Adrenal gland (tissue), 12 donors: ENCODE data around the gene SCNN1B. TPM values are rescaled to one million over a fixed set of nuclear protein-coding genes. Genes with fewer than 3 reads are reported as not detected.

Experiments
- DNase-seq, 7 donors: peaks; one replicate each; pipeline ENCODE4 v3.0.0-alpha.2; 2019 to 2020
- H3K27ac ChIP-seq, 5 donors: fragments of 200-600 bp; sonication (generic) in 4 of 5; 1 replicate in 3 of 5; 2 replicates in 2 of 5; pipeline versions ENCODE4 v1.5.1 to v1.8.0; 2016 to 2020; ENCODE audit warnings: mild to moderate bottlenecking in 1 of 5
- H3K27me3 ChIP-seq: fragments of 200-600 bp; 2 replicates; pipeline ENCODE4 v1.8.0; 2021
- H3K36me3 ChIP-seq, 2 donors: fragments of 200-600 bp; replicated peaks in 1 of 2; 1 replicate in 1 of 2; 2 replicates in 1 of 2; pipeline versions ENCODE4 v1.5.1 to v1.8.0; 2018 to 2022
- H3K4me1 ChIP-seq, 2 donors: fragments of 200-600 bp; replicated peaks in 1 of 2; 1 replicate in 1 of 2; 2 replicates in 1 of 2; pipeline versions ENCODE4 v1.5.1 to v1.8.0; 2018 to 2021
- H3K4me3 ChIP-seq, 4 donors: fragments of 200-600 bp; sonication (generic) in 3 of 4; one replicate each; pipeline ENCODE4 v1.5.1; 2016 to 2018
- H3K9me3 ChIP-seq, 3 donors: fragments of 200-600 bp; sonication (generic) in 1 of 3; replicated peaks in 1 of 3; 1 replicate in 2 of 3; 2 replicates in 1 of 3; pipeline versions ENCODE4 v1.5.1 to v1.8.0; 2016 to 2021
- POLR2A ChIP-seq, 2 donors: fragments of 450-650 bp; IDR thresholded peaks; one replicate each; pipeline ENCODE4 v1.6.1; 2017; ENCODE audit warnings: antibody characterized with exemption in 2 of 2, mild to moderate bottlenecking in 2 of 2, moderate library complexity in 1 of 2
- WGBS, 4 donors: extraction: QIAGEN DNeasy Blood & Tissue Kit in 2 of 4; methylation state at CpG; one replicate each; pipeline versions ENCODE4 v1.1.5 to v1.1.7; 2013 to 2017; 5-methylcytosine and 5-hydroxymethylcytosine counted together
- intact Hi-C, 2 donors: fragments of 100-400 bp; cut with DNase I; formaldehyde crosslinking; loops; one replicate each; pipeline versions ENCODE4 v1.14.1 to v1.15.0; 2022 to 2023
- polyA plus RNA-seq, 3 donors: library from polyadenylated mRNA; stranded (reverse); fragments of 200-250 nt in 2 of 3; fragments of 350-450 nt in 1 of 3; fragmentation: Illumina TruSeq in 1 of 3; extraction: RNeasy Lipid Tissue Mini Kit (QIAGEN cat#74804) in 1 of 3; gene quantifications; one replicate each; pipeline ENCODE4 v1.2.3, GENCODE V29; 2013 to 2014
- total RNA-seq, 9 donors: library from RNA; depleted of rRNA in 4 of 9; stranded (reverse); fragments of >200 nt in 4 of 9; fragments of 120-200 nt in 1 of 9; fragmentation: NEBNext Ultra II Directional in 1 of 9; extraction: Animal tissue kit (Norgen Biotek cat#: 25700) in 1 of 9; gene quantifications; one replicate each; pipeline versions ENCODE4 v1.1.0 to v1.2.4, GENCODE V29; 2013 to 2023
- TF ChIP-seq, protein P1 (sequence below), 6 experiments: fragments of 450-650 bp in 4 of 6; fragments of 200-600 bp in 2 of 6; sonication (generic) in 1 of 6; IDR thresholded peaks; 1 replicate in 5 of 6; 2 replicates in 1 of 6; pipeline versions ENCODE4 v1.5.1 to v1.8.0; 2016 to 2021; ENCODE audit warnings: antibody characterized with exemption in 6 of 6, mild to moderate bottlenecking in 2 of 6, moderate library complexity in 1 of 6
- donor health status: healthy with polysubstance abuse.
- donor health status: Bipolar disorder and iron deficiency.
- donor health status: DM: yes; HTN: yes; CAD: no.
- donor health status: DM: no; HTN: no; CAD: no.
- donor health status: DM: no; HTN: no; CAD: no.
- donor health status: DM: yes; HTN: yes; CAD: no.

Gene SCNN1B
- total and polyA plus RNA-seq, 12 donors, result 0.28 to 2.2 (median 1.2) TPM; not detected in 4

DNA sequence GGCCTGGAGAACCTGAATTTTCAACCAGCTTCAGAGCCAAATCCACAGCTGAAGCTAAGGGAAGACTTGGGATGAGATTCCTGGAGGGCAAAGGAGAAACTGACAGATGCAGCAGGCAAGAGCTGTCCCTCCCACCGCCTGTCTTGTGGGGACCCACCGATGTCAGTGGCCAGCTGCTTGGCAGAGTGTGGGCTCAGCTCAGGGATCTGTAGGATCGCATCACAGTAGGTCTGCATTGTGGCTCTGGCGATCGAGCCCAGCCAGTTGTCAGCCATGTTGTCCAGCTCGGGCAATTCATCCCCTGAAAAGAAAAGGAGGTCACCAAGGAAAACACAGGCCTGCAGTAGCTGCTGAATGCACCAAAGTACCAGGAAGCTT lies 90.1 kb downstream of the SCNN1B start:
- H3K4me3 ChIP-seq, result no peak overlapping the region
- 92 to 96% (median 95%) methylated on average over 5 to 6 of the region's 6 CpGs for WGBS, 4 donors
- intact Hi-C loops, result no loop called here
- peaks cover 0 to 6% of the 10 kb centered on the region in 2 donors for H3K4me1 ChIP-seq
- no peaks in the 10 kb centered on the region for H3K9me3 ChIP-seq
- no peak for DNase-seq
- no peak overlapping the region for H3K27ac ChIP-seq
- peaks cover 0 to 64% of the 10 kb centered on the region in 2 donors for H3K36me3 ChIP-seq
- H3K27me3 ChIP-seq, result no peaks in the 10 kb centered on the region
- no peak for TF ChIP-seq POLR2A (IDR thresholded peaks at IDR 0.05)
- TF ChIP-seq, protein P1, sequence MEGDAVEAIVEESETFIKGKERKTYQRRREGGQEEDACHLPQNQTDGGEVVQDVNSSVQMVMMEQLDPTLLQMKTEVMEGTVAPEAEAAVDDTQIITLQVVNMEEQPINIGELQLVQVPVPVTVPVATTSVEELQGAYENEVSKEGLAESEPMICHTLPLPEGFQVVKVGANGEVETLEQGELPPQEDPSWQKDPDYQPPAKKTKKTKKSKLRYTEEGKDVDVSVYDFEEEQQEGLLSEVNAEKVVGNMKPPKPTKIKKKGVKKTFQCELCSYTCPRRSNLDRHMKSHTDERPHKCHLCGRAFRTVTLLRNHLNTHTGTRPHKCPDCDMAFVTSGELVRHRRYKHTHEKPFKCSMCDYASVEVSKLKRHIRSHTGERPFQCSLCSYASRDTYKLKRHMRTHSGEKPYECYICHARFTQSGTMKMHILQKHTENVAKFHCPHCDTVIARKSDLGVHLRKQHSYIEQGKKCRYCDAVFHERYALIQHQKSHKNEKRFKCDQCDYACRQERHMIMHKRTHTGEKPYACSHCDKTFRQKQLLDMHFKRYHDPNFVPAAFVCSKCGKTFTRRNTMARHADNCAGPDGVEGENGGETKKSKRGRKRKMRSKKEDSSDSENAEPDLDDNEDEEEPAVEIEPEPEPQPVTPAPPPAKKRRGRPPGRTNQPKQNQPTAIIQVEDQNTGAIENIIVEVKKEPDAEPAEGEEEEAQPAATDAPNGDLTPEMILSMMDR (IDR thresholded peaks at IDR 0.05), result no peak

DNA sequence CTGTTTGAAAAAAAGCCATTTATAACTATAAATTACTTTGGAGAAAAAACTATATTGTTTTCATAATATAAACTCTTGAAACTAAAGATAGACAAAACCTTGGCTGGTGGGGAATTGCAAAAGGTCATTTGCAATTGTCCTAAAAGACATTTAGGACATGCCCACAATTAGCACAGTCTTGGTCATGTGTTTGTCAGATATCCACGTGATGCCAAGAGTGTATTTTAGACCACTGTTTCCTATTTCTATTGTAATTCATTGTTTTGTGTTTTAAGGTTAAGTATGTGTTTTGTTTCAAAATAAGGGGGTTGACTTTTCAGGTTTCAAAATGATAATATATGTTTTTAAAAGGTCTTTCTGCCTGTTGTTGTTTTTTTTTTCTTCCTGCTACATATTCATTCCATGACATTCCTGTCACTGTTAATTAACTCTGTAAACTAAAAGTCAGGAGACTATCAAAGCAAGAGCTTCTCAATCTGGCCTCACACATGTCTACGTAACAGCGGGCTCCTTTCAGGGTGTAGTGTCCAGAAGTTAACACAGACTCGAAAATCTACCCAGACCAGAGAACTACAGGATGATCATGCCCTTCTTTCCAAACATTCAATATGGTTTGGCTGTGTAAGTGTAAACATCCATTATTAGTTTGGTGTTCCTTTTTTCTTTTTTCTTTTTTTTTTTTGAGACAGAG lies 92.2 kb downstream of the SCNN1B start:
- Histone ChIP-seq H3K27me3 (no peaks in the 10 kb centered on the region), H3K9me3 (no peaks in the 10 kb centered on the region), H3K4me3 (no peak overlapping the region), H3K4me1 (peaks cover 0 to 6% of the 10 kb centered on the region in 2 donors), H3K36me3 (peaks cover 0 to 73% of the 10 kb centered on the region in 2 donors), H3K27ac (no peak overlapping the region)
- intact Hi-C loops, result no loop called here
- 65 to 88% (median 75%) methylated on average over 4 of the region's 4 CpGs for WGBS, 4 donors
- no peak for DNase-seq
- TF ChIP-seq, protein P1 (IDR thresholded peaks at IDR 0.05), result no peak
- TF ChIP-seq POLR2A (IDR thresholded peaks at IDR 0.05), result no peak

DNA sequence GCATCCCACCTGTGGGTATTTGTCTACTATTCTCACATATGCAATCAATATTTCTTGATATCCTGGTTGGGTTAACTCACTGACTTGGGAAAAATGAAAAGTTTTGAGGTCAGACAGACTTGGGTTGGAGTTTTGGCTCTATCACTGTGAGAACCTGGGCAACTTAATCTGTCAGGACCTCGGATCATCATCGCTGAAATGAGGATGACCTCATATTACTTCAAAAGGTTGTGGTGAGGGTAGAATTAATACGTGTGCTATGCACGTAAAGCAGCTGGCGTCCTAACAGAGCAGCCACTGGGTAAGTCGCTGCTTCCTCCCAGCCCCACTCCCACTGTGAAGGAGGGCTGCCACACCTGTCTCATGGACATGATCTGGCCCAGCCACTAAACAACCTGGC lies 93.6 kb downstream of the SCNN1B start:
- Histone ChIP-seq H3K36me3 (peaks cover 0 to 78% of the 10 kb centered on the region in 2 donors), H3K9me3 (no peaks in the 10 kb centered on the region), H3K27ac (no peak overlapping the region), H3K27me3 (no peaks in the 10 kb centered on the region), H3K4me1 (peaks cover 0 to 6% of the 10 kb centered on the region in 2 donors), H3K4me3 (no peak overlapping the region)
- DNase-seq, result no peak
- WGBS, 4 donors, result 97 to 98% (median 97%) methylated on average over 6 of the region's 6 CpGs
- TF ChIP-seq, protein P1 (IDR thresholded peaks at IDR 0.05), result no peak
- no peak for TF ChIP-seq POLR2A (IDR thresholded peaks at IDR 0.05)
- intact Hi-C loops, result no loop called here

DNA sequence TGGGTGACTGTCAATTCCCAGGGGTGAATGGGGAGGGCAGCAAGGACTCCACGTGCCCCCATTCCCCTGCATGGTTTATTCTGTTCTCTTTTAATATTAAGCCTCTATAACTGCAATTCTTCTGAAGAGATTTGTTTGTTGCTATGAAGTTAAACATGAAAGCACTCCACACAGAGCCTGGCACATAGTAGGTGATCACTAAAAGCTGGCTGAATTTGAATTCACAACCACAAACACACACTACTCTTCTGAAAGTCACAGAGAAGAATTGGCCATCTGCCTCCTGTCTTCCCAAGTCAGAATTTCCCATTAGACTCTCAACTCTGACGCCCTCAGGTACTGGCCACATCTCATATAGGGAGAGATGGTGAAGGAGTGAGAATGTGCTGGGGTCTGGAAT lies 95.4 kb downstream of the SCNN1B start:
- H3K4me3 ChIP-seq, result no peak overlapping the region
- peaks cover 0 to 72% of the 10 kb centered on the region in 2 donors for H3K36me3 ChIP-seq
- 89 to 100% (median 98%) methylated on average over 2 of the region's 2 CpGs for WGBS, 4 donors
- no peak for DNase-seq
- TF ChIP-seq, protein P1 (IDR thresholded peaks at IDR 0.05), result no peak
- no peak for TF ChIP-seq POLR2A (IDR thresholded peaks at IDR 0.05)
- H3K9me3 ChIP-seq, result no peaks in the 10 kb centered on the region
- peaks cover 0 to 6% of the 10 kb centered on the region in 2 donors for H3K4me1 ChIP-seq
- no peak overlapping the region for H3K27ac ChIP-seq
- intact Hi-C loops, result no loop called here
- H3K27me3 ChIP-seq, result no peaks in the 10 kb centered on the region
